ENCODE data around the gene CLCNKA.
"Not testable (repeated sequence)": the region's sequence is repeated elsewhere in the genome, so short reads cannot be mapped to it uniquely, and the experiment has no call there.

The CLCNKA gene

DNA sequence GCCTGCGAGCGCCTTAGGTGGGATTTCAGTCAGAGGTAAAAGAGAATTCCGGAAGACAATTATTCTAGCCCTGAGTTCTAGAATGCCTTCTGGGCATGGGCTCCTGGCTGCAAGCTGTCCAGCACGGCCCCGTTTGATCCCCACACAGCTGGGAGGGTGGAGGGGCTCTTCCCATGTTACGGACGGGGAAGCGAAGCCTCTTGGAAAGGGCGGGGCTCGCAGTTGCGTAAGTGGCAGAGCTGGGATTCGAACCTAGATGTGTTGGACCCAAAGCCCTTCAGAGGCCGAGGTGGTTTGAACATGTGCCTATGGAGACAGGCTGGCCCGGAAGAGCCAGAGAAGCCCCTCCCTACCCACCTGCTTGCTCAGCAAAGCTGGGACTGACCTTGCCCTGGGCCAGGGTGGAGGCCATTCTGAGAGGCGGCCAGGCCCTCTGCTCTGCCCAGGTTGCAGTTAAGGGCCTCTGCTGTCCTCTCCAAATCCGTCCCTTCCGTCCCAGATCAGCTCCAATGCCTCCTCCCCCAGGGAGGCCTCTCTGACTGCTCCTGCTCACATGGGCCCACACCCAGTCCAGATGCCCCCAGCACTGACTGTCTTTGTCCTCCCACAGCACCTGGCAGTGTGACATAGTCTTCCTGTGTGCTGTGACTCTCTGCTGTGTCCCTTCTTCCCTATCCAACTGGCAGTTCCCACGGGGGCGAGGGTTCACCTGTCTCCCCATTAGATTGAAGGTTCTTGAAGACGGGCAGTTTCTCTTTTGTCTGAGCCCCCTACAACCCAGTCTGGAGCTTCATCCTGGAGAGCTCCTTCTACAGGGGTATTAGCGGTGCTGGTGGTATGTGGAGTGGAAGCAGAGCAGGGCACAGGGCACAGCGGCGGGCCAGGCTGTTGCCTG, 2.8 kb upstream of the CLCNKA start:
- H3K27ac ChIP-seq (ENCODE audit: low read depth, low read length) = no peak overlapping the region
- no peaks in the 10 kb centered on the region for H3K36me3 ChIP-seq (ENCODE audit: control insufficient read depth, insufficient read depth, low read length)
- no peak overlapping the region for H3K9ac ChIP-seq (ENCODE audit: low read depth, low read length)
- no peak overlapping the region for H3K4me3 ChIP-seq (ENCODE audit: low read depth, low read length)
- H3K4me1 ChIP-seq (ENCODE audit: control insufficient read depth, insufficient read depth, low read length) = peaks cover 22% of the 10 kb centered on the region; the same call in 1 of the 2 replicates
- H3K27me3 ChIP-seq (ENCODE audit: control insufficient read depth, insufficient read depth, low read length) = peaks cover 10% of the 10 kb centered on the region
- H3K9me3 ChIP-seq (ENCODE audit: control insufficient read depth, insufficient read depth, low read length) = no peaks in the 10 kb centered on the region

DNA sequence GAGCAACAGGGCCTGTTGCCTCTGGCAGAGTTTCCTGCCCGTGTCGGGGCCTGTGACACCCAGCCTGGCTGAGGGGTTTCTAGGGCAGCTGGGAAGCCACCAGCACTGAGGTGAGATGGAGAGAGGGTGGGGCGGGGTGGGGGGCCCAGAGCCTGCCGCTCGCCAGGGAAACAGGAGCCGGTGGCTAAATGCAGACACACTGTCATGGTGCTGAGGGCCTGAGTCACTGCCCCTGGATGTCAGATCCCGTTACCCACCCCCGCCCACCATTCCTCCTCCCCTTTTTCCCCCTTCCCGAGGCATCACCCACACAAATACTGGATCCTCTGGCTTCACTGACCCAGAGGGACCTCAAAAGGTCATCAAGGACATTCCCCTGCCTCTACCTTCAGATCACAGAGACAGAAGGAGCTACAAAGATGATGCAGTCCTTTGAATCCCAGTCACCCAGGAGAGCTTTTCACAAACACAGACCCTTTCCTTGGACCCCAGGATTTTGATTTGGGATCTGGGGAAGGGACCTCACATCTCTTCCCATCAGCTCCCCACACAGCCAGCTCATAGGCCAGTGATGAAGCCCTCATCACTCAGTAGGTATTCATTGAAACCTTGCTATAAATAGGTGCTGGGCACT, 2.1 kb upstream of the CLCNKA start:
- H3K9ac ChIP-seq (ENCODE audit: low read depth, low read length) = no peak overlapping the region
- no peaks in the 10 kb centered on the region for H3K9me3 ChIP-seq (ENCODE audit: control insufficient read depth, insufficient read depth, low read length)
- no peak overlapping the region for H3K27ac ChIP-seq (ENCODE audit: low read depth, low read length)
- no peaks in the 10 kb centered on the region for H3K36me3 ChIP-seq (ENCODE audit: control insufficient read depth, insufficient read depth, low read length)
- no peak overlapping the region for H3K4me3 ChIP-seq (ENCODE audit: low read depth, low read length)
- peaks cover 14% of the 10 kb centered on the region; the same call in 1 of the 2 replicates for H3K4me1 ChIP-seq (ENCODE audit: control insufficient read depth, insufficient read depth, low read length)
- H3K27me3 ChIP-seq (ENCODE audit: control insufficient read depth, insufficient read depth, low read length) = peaks cover 10% of the 10 kb centered on the region

DNA sequence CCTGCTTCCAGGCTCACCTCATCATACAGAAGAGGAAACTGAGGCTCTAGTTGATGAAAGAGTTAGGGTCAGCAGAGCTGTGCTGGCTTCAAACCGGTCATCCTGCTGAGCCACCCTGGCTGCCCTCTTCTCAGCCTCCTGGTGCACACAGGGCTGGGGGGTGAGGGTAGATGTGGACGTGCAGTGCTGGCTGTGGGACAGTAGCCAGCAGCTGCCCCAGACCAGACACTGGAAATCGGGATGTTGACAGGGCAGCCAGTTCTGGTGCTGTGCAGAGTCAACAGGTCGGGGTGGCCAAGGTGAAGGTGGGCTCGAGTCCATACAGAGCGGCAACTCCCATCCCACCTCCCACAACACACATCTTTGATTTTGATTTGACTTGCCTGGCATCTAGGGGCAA, 1.5 kb upstream of the CLCNKA start:
- Histone ChIP-seq H3K4me1 (ENCODE audit: control insufficient read depth, insufficient read depth, low read length) (peaks cover 11% of the 10 kb centered on the region; the same call in 1 of the 2 replicates), H3K27ac (ENCODE audit: low read depth, low read length) (no peak overlapping the region), H3K36me3 (ENCODE audit: control insufficient read depth, insufficient read depth, low read length) (no peaks in the 10 kb centered on the region), H3K9ac (ENCODE audit: low read depth, low read length) (no peak overlapping the region), H3K9me3 (ENCODE audit: control insufficient read depth, insufficient read depth, low read length) (no peaks in the 10 kb centered on the region), H3K4me3 (ENCODE audit: low read depth, low read length) (no peak overlapping the region), H3K27me3 (ENCODE audit: control insufficient read depth, insufficient read depth, low read length) (peaks cover 15% of the 10 kb centered on the region)

DNA sequence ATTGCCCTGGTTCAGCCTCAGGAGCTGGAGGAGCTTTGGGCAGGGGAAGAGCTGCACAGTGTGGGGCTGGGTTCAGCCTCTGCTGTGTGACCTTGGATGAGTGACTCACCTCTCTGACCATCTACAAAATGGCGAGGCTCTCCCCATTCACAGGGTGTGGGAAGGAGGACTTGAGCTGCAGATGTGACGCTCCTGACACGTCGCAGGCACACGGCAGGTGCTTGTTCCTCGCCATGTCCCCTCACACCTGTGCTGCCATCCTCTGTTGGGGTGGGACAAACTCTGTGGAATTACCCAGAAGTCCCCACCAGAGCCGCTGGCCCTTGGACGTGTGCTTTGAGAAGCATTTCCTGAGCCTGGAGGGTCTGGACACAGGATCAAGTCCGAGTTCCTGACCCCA, 958 bp upstream of the CLCNKA start:
- H3K9me3 ChIP-seq (ENCODE audit: control insufficient read depth, insufficient read depth, low read length); H3K9ac ChIP-seq (ENCODE audit: low read depth, low read length); H3K36me3 ChIP-seq (ENCODE audit: control insufficient read depth, insufficient read depth, low read length); H3K27ac ChIP-seq (ENCODE audit: low read depth, low read length); H3K4me1 ChIP-seq (ENCODE audit: control insufficient read depth, insufficient read depth, low read length); H3K4me3 ChIP-seq (ENCODE audit: low read depth, low read length): not testable (repeated sequence)
- peaks cover 17% of the 10 kb centered on the region for H3K27me3 ChIP-seq (ENCODE audit: control insufficient read depth, insufficient read depth, low read length)

DNA sequence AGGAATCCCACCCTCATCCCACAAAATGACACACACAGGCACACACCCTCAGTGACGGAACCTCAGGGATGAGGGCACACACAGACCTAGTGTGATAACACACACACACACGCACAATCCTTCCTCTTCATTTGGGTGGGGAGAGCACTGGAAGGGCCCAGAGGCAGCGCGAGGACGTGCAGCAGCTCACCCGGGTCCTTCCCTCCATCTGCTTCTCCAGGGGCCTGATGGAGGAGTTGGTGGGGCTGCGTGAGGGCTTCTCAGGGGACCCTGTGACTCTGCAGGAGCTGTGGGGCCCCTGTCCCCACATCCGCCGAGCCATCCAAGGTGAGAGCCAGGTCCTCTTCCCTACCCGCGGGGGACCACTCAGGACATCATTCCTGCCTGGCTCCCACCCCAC, 557 bp downstream of the CLCNKA start:
- H3K9me3 ChIP-seq (ENCODE audit: control insufficient read depth, insufficient read depth, low read length) = no peaks in the 10 kb centered on the region
- H3K9ac ChIP-seq (ENCODE audit: low read depth, low read length) = no peak overlapping the region
- H3K4me1 ChIP-seq (ENCODE audit: control insufficient read depth, insufficient read depth, low read length) = peaks cover 1% of the 10 kb centered on the region; the same call in 1 of the 2 replicates
- H3K27ac ChIP-seq (ENCODE audit: low read depth, low read length) = no peak overlapping the region
- no peak overlapping the region for H3K4me3 ChIP-seq (ENCODE audit: low read depth, low read length)
- H3K36me3 ChIP-seq (ENCODE audit: control insufficient read depth, insufficient read depth, low read length) = no peaks in the 10 kb centered on the region
- H3K27me3 ChIP-seq (ENCODE audit: control insufficient read depth, insufficient read depth, low read length) = peaks cover 17% of the 10 kb centered on the region

DNA sequence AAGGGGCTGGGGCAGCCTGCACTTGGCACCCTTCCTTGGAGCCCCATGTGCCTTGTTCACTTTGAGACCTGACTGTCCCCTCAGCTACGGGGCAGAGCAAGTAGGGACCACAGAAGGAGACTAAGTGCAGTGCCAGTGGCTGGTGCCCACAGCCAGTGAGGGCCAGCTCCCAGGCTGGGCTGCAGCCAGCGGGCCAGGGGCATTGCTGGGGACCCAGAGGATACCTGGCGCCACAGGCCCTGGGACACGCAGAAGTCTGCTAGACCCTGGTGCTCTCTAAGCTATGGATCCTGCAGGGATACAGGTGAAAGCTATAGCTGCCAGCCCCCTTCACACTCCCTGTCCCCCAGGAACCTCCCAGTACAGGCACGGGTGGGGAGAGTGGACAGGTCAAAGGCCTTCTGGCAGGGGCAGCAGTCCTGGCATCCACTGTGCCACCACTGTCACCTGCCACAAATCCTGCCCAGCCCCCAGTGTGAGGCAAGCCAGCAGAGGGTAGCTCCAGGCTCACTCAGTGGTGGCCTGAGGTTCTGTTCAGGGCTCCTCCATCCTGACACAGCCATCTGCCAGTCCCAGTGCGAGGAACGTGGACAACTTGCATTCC, 1.3 kb downstream of the CLCNKA start:
- Histone ChIP-seq H3K4me3 (ENCODE audit: low read depth, low read length) (no peak overlapping the region), H3K9ac (ENCODE audit: low read depth, low read length) (no peak overlapping the region), H3K27me3 (ENCODE audit: control insufficient read depth, insufficient read depth, low read length) (peaks cover 17% of the 10 kb centered on the region), H3K36me3 (ENCODE audit: control insufficient read depth, insufficient read depth, low read length) (no peaks in the 10 kb centered on the region), H3K9me3 (ENCODE audit: control insufficient read depth, insufficient read depth, low read length) (no peaks in the 10 kb centered on the region), H3K4me1 (ENCODE audit: control insufficient read depth, insufficient read depth, low read length) (0 out of 2 replicates have a peak, but pooled peaks cover 4% of the 10 kb centered on the region), H3K27ac (ENCODE audit: low read depth, low read length) (no peak overlapping the region)

DNA sequence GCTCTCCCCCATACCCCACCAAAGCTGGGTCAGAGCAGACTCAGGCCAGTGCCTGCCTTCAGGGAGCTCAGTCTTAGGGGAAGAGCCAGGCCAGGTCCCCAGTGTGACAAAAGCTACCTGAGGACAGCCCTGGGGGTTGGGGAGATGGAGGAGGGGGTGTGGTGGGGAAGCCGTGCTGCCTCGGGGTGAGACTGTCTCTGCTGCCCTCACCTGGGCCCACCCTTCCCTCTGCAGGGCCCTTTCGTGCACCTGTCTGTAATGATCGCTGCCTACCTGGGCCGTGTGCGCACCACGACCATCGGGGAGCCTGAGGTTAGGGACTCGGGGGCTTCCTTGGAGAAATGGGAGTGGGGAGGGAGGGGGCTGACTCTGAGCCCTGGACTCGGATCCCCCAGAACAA, 4.5 kb downstream of the CLCNKA start:
- H3K9me3 ChIP-seq (ENCODE audit: control insufficient read depth, insufficient read depth, low read length); H3K27ac ChIP-seq (ENCODE audit: low read depth, low read length); H3K9ac ChIP-seq (ENCODE audit: low read depth, low read length); H3K4me1 ChIP-seq (ENCODE audit: control insufficient read depth, insufficient read depth, low read length); H3K36me3 ChIP-seq (ENCODE audit: control insufficient read depth, insufficient read depth, low read length): not testable (repeated sequence)
- Histone ChIP-seq H3K27me3 (ENCODE audit: control insufficient read depth, insufficient read depth, low read length) (peaks cover 17% of the 10 kb centered on the region), H3K4me3 (ENCODE audit: low read depth, low read length) (peak overlapping the region; percentile 60)

DNA sequence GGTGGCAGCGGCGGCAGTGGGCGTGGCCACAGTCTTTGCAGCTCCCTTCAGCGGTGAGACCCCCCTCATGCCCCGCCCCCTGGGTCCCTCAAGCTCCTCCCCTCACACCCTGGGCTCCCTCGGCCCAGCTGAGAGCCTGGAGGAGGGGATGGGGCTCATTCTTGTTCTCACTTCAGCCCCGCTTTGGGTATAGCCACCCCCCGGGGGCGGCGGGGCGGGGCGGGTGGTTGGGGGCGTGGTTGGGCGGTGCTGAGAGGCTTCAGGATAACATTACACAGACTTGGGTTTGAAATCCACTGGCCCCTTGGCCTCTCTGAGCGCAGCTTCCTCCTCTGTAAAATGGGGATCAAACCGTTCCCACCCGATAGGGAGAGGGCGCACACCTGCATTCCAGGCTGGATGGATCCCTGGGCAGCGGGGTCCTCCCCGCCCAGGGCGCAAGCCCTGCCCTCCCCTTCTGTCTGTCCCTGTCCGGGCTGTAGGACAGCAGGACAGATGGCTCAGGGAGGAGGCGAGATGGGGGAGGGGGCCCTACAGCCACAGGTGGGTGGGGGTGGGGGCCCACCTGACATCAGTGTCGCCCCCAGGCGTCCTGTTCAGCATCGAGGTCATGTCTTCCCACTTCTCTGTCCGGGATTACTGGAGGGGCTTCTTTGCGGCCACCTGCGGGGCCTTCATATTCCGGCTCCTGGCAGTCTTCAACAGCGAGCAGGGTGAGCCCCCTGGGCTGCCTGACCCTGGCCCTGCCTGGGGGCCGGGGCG, 5.1 kb downstream of the CLCNKA start:
- H3K4me3 ChIP-seq (ENCODE audit: low read depth, low read length) = peak overlapping the region; percentile 60

DNA sequence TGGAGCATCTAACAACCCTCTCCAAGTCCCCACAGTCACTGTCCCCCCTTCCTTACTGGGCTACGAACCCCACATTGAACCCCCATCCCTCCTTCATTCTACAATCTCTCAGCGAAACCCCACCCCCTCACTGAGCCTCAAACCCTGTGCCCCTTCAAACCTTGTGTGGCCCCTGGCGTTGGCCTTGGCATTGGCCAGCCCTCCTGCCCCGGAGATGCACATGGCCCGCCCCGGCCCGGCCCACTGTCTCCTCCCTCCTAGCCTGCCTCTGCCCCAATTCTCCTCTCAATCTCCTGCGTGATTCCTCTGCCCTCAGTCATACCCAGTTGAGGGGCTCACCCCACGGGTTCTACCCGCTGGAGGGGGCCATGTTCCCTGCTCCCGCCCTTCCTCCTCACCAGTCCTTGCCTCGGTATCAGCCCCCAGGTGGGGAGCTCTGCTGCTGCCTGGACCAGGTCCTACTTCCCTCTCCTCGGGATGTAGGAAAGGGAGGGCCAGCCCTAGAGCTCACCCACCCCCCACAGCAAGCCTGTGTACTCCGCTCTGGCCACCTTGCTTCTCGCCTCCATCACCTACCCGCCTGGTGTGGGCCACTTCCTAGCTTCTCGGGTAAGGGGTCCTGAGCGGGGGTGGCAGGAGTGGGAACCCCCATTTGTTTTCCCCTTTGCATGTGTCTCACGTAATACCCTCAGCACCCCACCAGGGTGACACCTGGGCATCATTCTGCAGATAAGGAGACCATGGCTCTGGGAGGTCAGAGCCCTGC, 6.6 kb downstream of the CLCNKA start:
- peaks cover 10% of the 10 kb centered on the region; the same call in 1 of the 2 replicates for H3K4me1 ChIP-seq (ENCODE audit: control insufficient read depth, insufficient read depth, low read length)
- H3K36me3 ChIP-seq (ENCODE audit: control insufficient read depth, insufficient read depth, low read length) = no peaks in the 10 kb centered on the region
- H3K9me3 ChIP-seq (ENCODE audit: control insufficient read depth, insufficient read depth, low read length) = no peaks in the 10 kb centered on the region
- peaks cover 7% of the 10 kb centered on the region for H3K27me3 ChIP-seq (ENCODE audit: control insufficient read depth, insufficient read depth, low read length)
- H3K4me3 ChIP-seq (ENCODE audit: low read depth, low read length) = no peak overlapping the region
- H3K9ac ChIP-seq (ENCODE audit: low read depth, low read length) = no peak overlapping the region
- no peak overlapping the region for H3K27ac ChIP-seq (ENCODE audit: low read depth, low read length)

More for the DNA sequence above, 5.1 kb downstream of the CLCNKA start:
- H3K27me3 ChIP-seq (ENCODE audit: control insufficient read depth, insufficient read depth, low read length) = peaks cover 14% of the 10 kb centered on the region
- H3K4me1 ChIP-seq (ENCODE audit: control insufficient read depth, insufficient read depth, low read length) = peaks cover 10% of the 10 kb centered on the region; the same call in 1 of the 2 replicates
- no peaks in the 10 kb centered on the region for H3K36me3 ChIP-seq (ENCODE audit: control insufficient read depth, insufficient read depth, low read length)
- H3K9me3 ChIP-seq (ENCODE audit: control insufficient read depth, insufficient read depth, low read length) = no peaks in the 10 kb centered on the region
- no peak overlapping the region for H3K27ac ChIP-seq (ENCODE audit: low read depth, low read length)
- no peak overlapping the region for H3K9ac ChIP-seq (ENCODE audit: low read depth, low read length)

DNA sequence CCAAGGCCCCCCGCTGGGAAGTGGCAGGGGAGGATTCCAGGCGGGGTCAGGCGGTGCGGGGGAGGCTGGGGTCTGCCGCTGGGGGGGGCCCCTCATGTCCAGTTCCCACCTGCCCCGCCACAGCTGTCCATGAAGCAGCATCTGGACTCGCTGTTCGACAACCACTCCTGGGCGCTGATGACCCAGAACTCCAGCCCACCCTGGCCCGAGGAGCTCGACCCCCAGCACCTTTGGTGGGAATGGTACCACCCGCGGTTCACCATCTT, 7.1 kb downstream of the CLCNKA start:
- not testable (repeated sequence) for H3K4me1 ChIP-seq (ENCODE audit: control insufficient read depth, insufficient read depth, low read length); H3K27ac ChIP-seq (ENCODE audit: low read depth, low read length); H3K9me3 ChIP-seq (ENCODE audit: control insufficient read depth, insufficient read depth, low read length); H3K9ac ChIP-seq (ENCODE audit: low read depth, low read length); H3K4me3 ChIP-seq (ENCODE audit: low read depth, low read length); H3K27me3 ChIP-seq (ENCODE audit: control insufficient read depth, insufficient read depth, low read length); H3K36me3 ChIP-seq (ENCODE audit: control insufficient read depth, insufficient read depth, low read length)

Data from HUES48 (cell line).